Measurements from ENCODE around the gene BCAP31. TPM values are rescaled to one million over a fixed set of nuclear protein-coding genes. Genes with fewer than 3 reads are reported as not detected.

The BCAP31 gene
- total and polyA plus RNA-seq, 2 donors from 2014 or later = 218 to 246 TPM

DNA sequence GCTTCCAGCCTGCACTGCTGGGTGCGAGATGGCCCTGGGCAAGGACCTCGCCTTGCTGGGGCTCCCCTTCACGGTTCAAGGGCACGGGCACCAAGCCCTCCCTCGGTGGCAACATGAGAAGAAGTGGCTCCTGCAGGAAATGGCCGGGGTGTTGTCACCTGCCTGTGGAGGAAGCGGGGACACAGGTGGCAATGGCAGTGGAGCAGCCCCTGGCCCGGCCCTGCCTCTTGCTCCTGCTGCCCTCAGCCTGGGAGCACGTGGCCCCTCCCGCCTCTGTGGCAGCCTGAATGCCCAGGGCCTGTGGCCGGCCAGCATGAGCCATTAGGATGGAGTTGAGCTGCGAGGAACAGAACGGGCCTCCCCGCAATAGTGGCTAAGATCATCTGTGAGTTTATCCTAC is 17.3 kb upstream of the BCAP31 start:
- peaks cover 0 to 2% (median 0%) of the 10 kb centered on the region in 3 donors for H3K36me3 ChIP-seq (ENCODE audit: control insufficient read depth in 2 of 3, insufficient read depth in 3 of 3, low read length in 3 of 3)
- H3K4me3 ChIP-seq (ENCODE audit: low read length in 3 of 3) = no peak overlapping the region
- H3K9me3 ChIP-seq (ENCODE audit: control insufficient read depth in 2 of 3, insufficient read depth in 1 of 3, low read length in 3 of 3) = no peaks in the 10 kb centered on the region
- no peaks in the 10 kb centered on the region for H3K27me3 ChIP-seq (ENCODE audit: control insufficient read depth, insufficient read depth, low read length)
- intact Hi-C loops (cut with DNase I) = no loop called here
- no peak for FAIRE-seq
- no peak for DNase-seq
- no peak overlapping the region for H3K27ac ChIP-seq (ENCODE audit: low read depth in 2 of 2, low read length in 2 of 2)
- no peak overlapping the region for H3K9ac ChIP-seq (ENCODE audit: low read length in 3 of 3)
- H3K4me1 ChIP-seq (ENCODE audit: control insufficient read depth in 2 of 3, insufficient read depth in 2 of 3, low read depth in 1 of 3, low read length in 3 of 3) = no peaks in the 10 kb centered on the region
- no peak for TF ChIP-seq CTCF (IDR thresholded peaks at IDR 0.05; ENCODE audit: borderline replicate concordance, extremely low read depth, insufficient read depth)

DNA sequence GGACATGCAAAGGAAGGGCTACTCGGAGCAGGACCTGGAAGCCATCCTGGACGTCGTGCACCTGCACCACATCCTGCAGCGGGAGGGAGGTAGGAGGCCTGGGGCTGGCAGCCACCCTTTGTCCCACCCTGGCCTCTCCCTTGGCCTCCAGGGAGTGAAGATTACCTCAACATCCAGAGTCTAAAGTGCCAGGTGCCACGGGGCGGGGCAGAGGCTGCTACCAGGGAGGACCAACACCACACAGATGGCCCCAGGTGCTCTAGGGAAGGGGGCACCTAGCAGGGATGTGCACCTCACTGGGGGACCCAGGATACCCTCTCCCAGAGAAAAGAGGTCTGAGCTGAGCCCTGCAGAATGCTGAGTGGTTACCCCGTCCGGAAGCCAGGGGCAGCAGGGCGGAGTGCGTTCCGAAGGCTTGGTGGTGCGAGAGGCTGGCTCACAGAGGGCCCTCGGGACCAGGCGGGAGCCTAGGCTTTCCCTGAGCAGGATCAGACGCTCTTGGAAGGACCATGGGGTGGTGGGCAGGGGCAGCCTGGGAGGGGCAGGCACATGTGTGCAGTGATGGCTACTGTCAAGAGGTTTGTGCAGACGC is 16.5 kb upstream of the BCAP31 start:
- no peaks in the 10 kb centered on the region for H3K27me3 ChIP-seq (ENCODE audit: control insufficient read depth, insufficient read depth, low read length)
- no peak overlapping the region for H3K9ac ChIP-seq (ENCODE audit: low read length in 3 of 3)
- no peak overlapping the region for H3K27ac ChIP-seq (ENCODE audit: low read depth in 2 of 2, low read length in 2 of 2)
- no peaks in the 10 kb centered on the region for H3K4me1 ChIP-seq (ENCODE audit: control insufficient read depth in 2 of 3, insufficient read depth in 2 of 3, low read depth in 1 of 3, low read length in 3 of 3)
- no peak for TF ChIP-seq CTCF (IDR thresholded peaks at IDR 0.05; ENCODE audit: borderline replicate concordance, extremely low read depth, insufficient read depth)
- FAIRE-seq (no peak), DNase-seq (no peak)
- H3K36me3 ChIP-seq (ENCODE audit: control insufficient read depth in 2 of 3, insufficient read depth in 3 of 3, low read length in 3 of 3) = peaks cover 0 to 2% (median 0%) of the 10 kb centered on the region in 3 donors
- no peaks in the 10 kb centered on the region for H3K9me3 ChIP-seq (ENCODE audit: control insufficient read depth in 2 of 3, insufficient read depth in 1 of 3, low read length in 3 of 3)
- H3K4me3 ChIP-seq (ENCODE audit: low read length in 3 of 3) = no peak overlapping the region
- intact Hi-C loops (cut with DNase I) = no loop called here

GRCh38 chrX:153739754-153740486 is 15.7 kb upstream of the BCAP31 start:
- H3K27me3 ChIP-seq (ENCODE audit: control insufficient read depth, insufficient read depth, low read length) = no peaks in the 10 kb centered on the region
- no peaks in the 10 kb centered on the region for H3K9me3 ChIP-seq (ENCODE audit: control insufficient read depth in 2 of 3, insufficient read depth in 1 of 3, low read length in 3 of 3)
- intact Hi-C loops (cut with DNase I) = no loop called here
- H3K27ac ChIP-seq (ENCODE audit: low read depth in 2 of 2, low read length in 2 of 2) = no peak overlapping the region
- H3K4me1 ChIP-seq (ENCODE audit: control insufficient read depth in 2 of 3, insufficient read depth in 2 of 3, low read depth in 1 of 3, low read length in 3 of 3) = no peaks in the 10 kb centered on the region
- DNase-seq (no peak), FAIRE-seq (no peak)
- H3K36me3 ChIP-seq (ENCODE audit: control insufficient read depth in 2 of 3, insufficient read depth in 3 of 3, low read length in 3 of 3) = peaks cover 0 to 2% (median 0%) of the 10 kb centered on the region in 3 donors
- no peak overlapping the region for H3K9ac ChIP-seq (ENCODE audit: low read length in 3 of 3)
- no peak for TF ChIP-seq CTCF (IDR thresholded peaks at IDR 0.05; ENCODE audit: borderline replicate concordance, extremely low read depth, insufficient read depth)
- no peak overlapping the region for H3K4me3 ChIP-seq (ENCODE audit: low read length in 3 of 3)

Data from kidney (tissue), 14 donors.